Measurements from ENCODE around the gene ZNF550.

DNA sequence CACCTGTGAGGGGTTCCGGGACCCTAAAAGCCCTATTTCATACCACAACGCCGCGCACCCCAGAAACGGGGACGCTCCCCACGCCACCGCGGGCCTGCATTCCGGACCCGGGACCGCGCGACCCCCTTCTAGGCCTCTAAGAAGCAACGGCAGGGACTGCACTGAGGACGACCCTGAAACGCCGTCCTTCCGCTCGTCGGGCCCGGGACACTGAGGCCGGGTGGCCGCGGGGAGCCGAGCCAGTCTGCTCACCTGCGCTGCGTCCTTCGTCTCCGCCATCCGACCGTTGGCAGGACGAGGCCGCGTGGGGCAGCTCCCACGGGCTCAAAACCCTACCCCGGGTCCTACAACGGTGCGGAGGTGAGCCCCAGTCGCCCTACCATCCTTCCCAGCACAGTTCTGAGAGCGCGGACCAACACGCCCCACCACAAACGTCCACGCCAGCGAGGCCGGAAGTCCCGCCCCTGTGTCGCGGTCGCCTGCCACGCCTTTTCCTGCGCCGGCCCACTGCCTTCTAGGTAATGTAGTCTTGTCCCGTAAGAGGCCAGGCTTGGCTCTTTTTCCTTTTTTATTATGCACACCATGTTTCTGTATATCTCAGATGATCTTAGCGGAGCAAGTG lies at the start of gene ZNF550:
- TF ChIP-seq GATA2 (IDR thresholded peaks at IDR 0.05; ENCODE audit: low read depth, low read length) (no peak), GATA3 (IDR thresholded peaks at IDR 0.05; ENCODE audit: low read depth, low read length) (no peak)

All from SH-SY5Y (cell line).